Heart left ventricle (tissue), 16 donors: ENCODE data around the gene CD69. TPM values are rescaled to one million over a fixed set of nuclear protein-coding genes. Genes with fewer than 3 reads are reported as not detected.

ENCODE experiments used
- ATAC-seq, 4 donors: fragments of 200-7000 bp; cut with Tn5 transposase; one replicate each; pipeline ENCODE4 v1.9.1; 2020 to 2022; ENCODE audit warnings: moderate library complexity in 4 of 4, mild to moderate bottlenecking in 3 of 4, moderate number of reproducible peaks in 1 of 4
- DNase-seq, 5 donors: peaks; one replicate each; pipeline ENCODE4 v3.0.0-alpha.2; 2020
- H3K27ac ChIP-seq, 12 donors: fragments of 200-600 bp; sonication (generic) in 4 of 12; one replicate each; pipeline versions ENCODE4 v1.5.0 to v1.8.0; 2016 to 2022; ENCODE audit warnings: mild to moderate bottlenecking in 2 of 12
- H3K27me3 ChIP-seq, 9 donors: fragments of 200-600 bp; sonication (generic) in 2 of 9; one replicate each; pipeline versions ENCODE4 v1.5.1 to v1.8.0; 2016 to 2022; ENCODE audit warnings: mild to moderate bottlenecking in 3 of 9
- H3K36me3 ChIP-seq, 9 donors: fragments of 200-600 bp; sonication (generic) in 2 of 9; one replicate each; pipeline versions ENCODE4 v1.5.0 to v1.8.0; 2018 to 2022; ENCODE audit warnings: mild to moderate bottlenecking in 2 of 9
- H3K4me1 ChIP-seq, 12 donors: fragments of 200-600 bp; sonication (generic) in 4 of 12; one replicate each; pipeline versions ENCODE4 v1.5.0 to v1.8.0; 2016 to 2022; ENCODE audit warnings: mild to moderate bottlenecking in 3 of 12
- H3K4me3 ChIP-seq, 12 donors: fragments of 200-600 bp; sonication (generic) in 4 of 12; one replicate each; pipeline versions ENCODE4 v1.5.0 to v1.8.0; 2017 to 2022; ENCODE audit warnings: mild to moderate bottlenecking in 9 of 12, moderate library complexity in 4 of 12
- H3K9me3 ChIP-seq, 12 donors: fragments of 200-600 bp; sonication (generic) in 4 of 12; one replicate each; pipeline versions ENCODE4 v1.5.0 to v1.8.0; 2016 to 2022; ENCODE audit warnings: mild to moderate bottlenecking in 1 of 12
- POLR2A ChIP-seq, 2 donors: fragments of 450-650 bp; IDR thresholded peaks; one replicate each; pipeline ENCODE4 v1.6.1; 2017; ENCODE audit warnings: antibody characterized with exemption in 2 of 2, mild to moderate bottlenecking in 2 of 2, moderate library complexity in 2 of 2
- WGBS, 4 donors: extraction: QIAGEN DNeasy Blood & Tissue Kit in 2 of 4; methylation state at CpG; one replicate each; pipeline versions ENCODE4 v1.1.5 to v1.1.7; 2013 to 2018; 5-methylcytosine and 5-hydroxymethylcytosine counted together
- intact Hi-C, 10 donors: fragments of 100-400 bp; cut with DNase I; formaldehyde crosslinking; loops; one replicate each; pipeline versions ENCODE4 v1.11.1 to v1.14.2; 2022
- polyA plus RNA-seq, 2 donors: library from polyadenylated mRNA; stranded (reverse); fragments of 200-250 nt; gene quantifications; one replicate each; pipeline ENCODE4 v1.2.3, GENCODE V29; 2013
- total RNA-seq, 9 donors: library from RNA; depleted of rRNA in 2 of 9; stranded (reverse); fragments of >200 nt in 2 of 9; fragmentation: NEBNext Ultra II Directional in 3 of 9; extraction: Animal tissue kit (Norgen Biotek cat#: 25700) in 3 of 9; gene quantifications; one replicate each; pipeline versions ENCODE4 v1.1.0 to v1.2.4, GENCODE V29; 2016 to 2023
- TF ChIP-seq, protein P1 (sequence below), 12 donors: fragments of 200-600 bp; sonication (generic) in 4 of 12; IDR thresholded peaks; one replicate each; pipeline versions ENCODE4 v1.5.0 to v1.8.0; 2018 to 2022; ENCODE audit warnings: antibody characterized with exemption in 12 of 12, mild to moderate bottlenecking in 5 of 12
- donor health status: ischemic (EF 13 %, LVEDD 7.1; RV severe dilation, severe dysfunction).
- donor health status: healthy with polysubstance abuse.
- donor health status: DM: no; HTN: yes; CAD: no.
- donor health status: DM: no; HTN: no; CAD: no.
- donor health status: ischemic (EF 25% LVEDD 6.9; RV normal size, moderate dysfunction).
- donor health status: ischemic (EF 25% LVEDD 5.7; RV mildly dilated, moderate dysfunction).
- donor health status: healthy.
- donor health status: DM: yes; HTN: yes; CAD: no.
- donor health status: ischemic (EF 35%, LVEDD 5.7; RV mildly dilated, moderate dysfunction).
- donor health status: nonischemic (EF 11% LVEDD 7.7; RV severe dilation, severe dysfunction).
- donor health status: DM: yes; HTN: yes; CAD: no.
- donor health status: PGD.
- donor health status: ischemic (EF 29% LVEDD 5.4; RV normal size, mild dysfunction).
- donor health status: nonischemic (EF 23%, LVEDD 6.1; RV moderate dilation, normal function).

Gene CD69
- total and polyA plus RNA-seq, 11 donors: 0.16 to 6.4 (median 0.43) TPM; not detected in 3

GRCh38 chr12:9751204-9752144 is 9.2 kb downstream of the CD69 start:
- H3K36me3 ChIP-seq: peaks cover 0 to 14% (median 0%) of the 10 kb centered on the region in 9 donors
- DNase-seq (no peak), ATAC-seq (peak in 2 of 4 donors; percentile 66 to 83)
- H3K27ac ChIP-seq: no peak overlapping the region
- TF ChIP-seq, protein P1, sequence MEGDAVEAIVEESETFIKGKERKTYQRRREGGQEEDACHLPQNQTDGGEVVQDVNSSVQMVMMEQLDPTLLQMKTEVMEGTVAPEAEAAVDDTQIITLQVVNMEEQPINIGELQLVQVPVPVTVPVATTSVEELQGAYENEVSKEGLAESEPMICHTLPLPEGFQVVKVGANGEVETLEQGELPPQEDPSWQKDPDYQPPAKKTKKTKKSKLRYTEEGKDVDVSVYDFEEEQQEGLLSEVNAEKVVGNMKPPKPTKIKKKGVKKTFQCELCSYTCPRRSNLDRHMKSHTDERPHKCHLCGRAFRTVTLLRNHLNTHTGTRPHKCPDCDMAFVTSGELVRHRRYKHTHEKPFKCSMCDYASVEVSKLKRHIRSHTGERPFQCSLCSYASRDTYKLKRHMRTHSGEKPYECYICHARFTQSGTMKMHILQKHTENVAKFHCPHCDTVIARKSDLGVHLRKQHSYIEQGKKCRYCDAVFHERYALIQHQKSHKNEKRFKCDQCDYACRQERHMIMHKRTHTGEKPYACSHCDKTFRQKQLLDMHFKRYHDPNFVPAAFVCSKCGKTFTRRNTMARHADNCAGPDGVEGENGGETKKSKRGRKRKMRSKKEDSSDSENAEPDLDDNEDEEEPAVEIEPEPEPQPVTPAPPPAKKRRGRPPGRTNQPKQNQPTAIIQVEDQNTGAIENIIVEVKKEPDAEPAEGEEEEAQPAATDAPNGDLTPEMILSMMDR (IDR thresholded peaks at IDR 0.05): peak in 3 of 12 donors; percentile 2 to 63 (median 22)
- no peak for TF ChIP-seq POLR2A (IDR thresholded peaks at IDR 0.05)
- intact Hi-C loops: loop anchor here in 9 of 10 donors (2.0 to 5.0 kb wide), 8 partner anchors 46 to 391 kb away; no protein-coding TSS in a partner anchor
- peaks cover 0 to 14% (median 0%) of the 10 kb centered on the region in 12 donors for H3K4me1 ChIP-seq
- H3K9me3 ChIP-seq: no peaks in the 10 kb centered on the region
- H3K27me3 ChIP-seq: no peaks in the 10 kb centered on the region
- WGBS, 4 donors: 56 to 58% (median 57%) methylated on average over 9 of the region's 9 CpGs
- peak overlapping the region in 7 of 12 donors; percentile 10 to 29 (median 22) for H3K4me3 ChIP-seq

DNA sequence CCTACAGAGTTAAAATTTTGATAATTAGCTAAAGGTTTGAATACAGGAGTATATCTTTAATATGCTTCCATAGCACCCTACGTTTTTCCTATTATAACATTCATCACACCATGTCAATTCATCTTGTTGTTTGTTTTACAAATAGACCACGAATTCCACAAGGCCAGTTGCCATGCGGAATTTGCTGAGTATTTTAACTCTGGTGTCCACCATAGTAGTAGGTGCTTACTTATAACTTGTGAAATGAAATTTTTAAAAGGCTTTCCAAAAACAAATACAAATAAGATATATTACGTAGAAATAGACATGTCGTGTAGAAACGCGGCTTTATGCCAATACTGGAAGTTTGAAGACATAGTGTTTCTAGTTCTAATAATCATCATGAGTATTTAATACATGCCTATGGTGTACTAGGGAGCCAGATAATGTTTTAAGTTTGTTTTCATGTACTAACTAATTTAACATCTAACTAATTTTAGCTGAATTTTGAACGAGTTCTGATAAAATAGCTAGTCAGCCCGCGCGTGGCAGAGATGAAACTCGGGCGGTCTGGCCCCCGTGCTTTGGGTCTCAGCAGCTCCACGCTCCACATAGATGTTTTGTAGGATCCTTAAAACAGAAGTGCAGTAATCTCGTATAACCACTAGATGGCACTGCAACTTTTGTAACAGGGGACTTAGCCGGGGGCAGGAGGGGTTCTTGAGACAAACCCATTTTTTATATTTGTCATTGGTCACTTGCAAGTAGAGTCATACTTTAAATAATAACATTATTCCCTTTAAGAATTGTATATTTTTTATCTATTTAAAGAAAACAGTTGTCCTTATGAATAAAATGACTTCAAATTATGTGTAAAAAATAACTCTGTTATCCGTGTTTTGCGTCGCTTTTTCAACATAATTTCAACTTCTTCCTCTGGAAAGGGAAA is 10.2 kb downstream of the CD69 start:
- TF ChIP-seq, protein P1 (IDR thresholded peaks at IDR 0.05): peak; percentile 78 to 90 (median 84)
- TF ChIP-seq POLR2A (IDR thresholded peaks at IDR 0.05): no peak
- intact Hi-C loops: loop anchor here in 9 of 10 donors (2.0 to 5.0 kb wide), 8 partner anchors 47 to 392 kb away; no protein-coding TSS in a partner anchor
- Histone ChIP-seq H3K27me3 (no peaks in the 10 kb centered on the region), H3K36me3 (peaks cover 0 to 14% (median 0%) of the 10 kb centered on the region in 9 donors), H3K27ac (no peak overlapping the region), H3K4me3 (peak overlapping the region in 7 of 12 donors; percentile 10 to 29 (median 22)), H3K4me1 (peaks cover 0 to 14% (median 0%) of the 10 kb centered on the region in 12 donors), H3K9me3 (no peaks in the 10 kb centered on the region)
- WGBS, 4 donors: 19 to 23% (median 20%) methylated on average over 20 of the region's 20 CpGs
- ATAC-seq (peak in 3 of 4 donors; percentile 70 to 95 (median 88)), DNase-seq (peak in 3 of 5 donors; percentile 29 to 51 (median 34))

DNA sequence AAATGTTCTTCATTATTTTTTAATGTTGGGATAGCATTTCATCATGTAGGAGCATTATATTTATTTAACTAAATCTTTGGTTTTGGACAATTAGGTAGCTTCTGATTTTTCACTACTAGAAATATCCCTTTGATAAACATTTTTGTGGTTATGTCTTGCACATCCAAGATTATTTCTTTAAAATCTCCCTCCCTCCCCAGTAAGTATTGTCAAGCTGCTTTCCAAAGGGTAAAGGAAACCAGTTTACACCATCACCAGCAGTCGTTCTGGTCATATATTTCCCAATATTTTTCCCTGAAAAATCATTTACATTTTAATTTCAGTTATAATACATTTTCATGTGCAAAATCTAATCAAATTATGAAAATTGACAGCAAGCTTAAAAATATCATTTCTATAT is 11.1 kb downstream of the CD69 start:
- H3K27ac ChIP-seq: no peak overlapping the region
- H3K27me3 ChIP-seq: no peaks in the 10 kb centered on the region
- H3K4me3 ChIP-seq: no peak overlapping the region
- ATAC-seq (no peak), DNase-seq (no peak)
- peaks cover 0 to 14% (median 0%) of the 10 kb centered on the region in 9 donors for H3K36me3 ChIP-seq
- H3K4me1 ChIP-seq: peaks cover 0 to 14% (median 0%) of the 10 kb centered on the region in 12 donors
- no peaks in the 10 kb centered on the region for H3K9me3 ChIP-seq
- no peak for TF ChIP-seq POLR2A (IDR thresholded peaks at IDR 0.05)
- TF ChIP-seq, protein P1 (IDR thresholded peaks at IDR 0.05): no peak
- intact Hi-C loops: loop anchor here (2.0 to 5.0 kb wide), 10 partner anchors 48 to 393 kb away; no protein-coding TSS in a partner anchor
- WGBS, 4 donors: 0 to 71% (median 56%) methylated on average over 1 of the region's 1 CpG
